GM13977 (cell line): ENCODE results near the gene COL4A2.

ENCODE experiments used
- DNase-seq: peaks from one replicate; pipeline ENCODE4 v3.0.0; 2012; ENCODE audit warnings: low spot score
- in situ Hi-C: fragments of 300-500 bp; cut with MboI; formaldehyde crosslinking; loops from one replicate; pipeline ENCODE4 v1.12.0; 2022; ENCODE audit warnings: low sequenced_read_pairs, low pct_unique_long_range_greater_than_20kb, mixed read lengths, inconsistent platforms; ENCODE audit not compliant: unreplicated experiment
- TF ChIP-seq, protein P1 (sequence below): IDR thresholded peaks from 2 replicates; pipeline ENCODE4 v1.5.1; 2012; ENCODE audit warnings: mild to moderate bottlenecking, control low read depth; ENCODE audit not compliant: insufficient read depth; ENCODE audit errors: extremely low read depth, missing control alignments

The COL4A2 gene

DNA sequence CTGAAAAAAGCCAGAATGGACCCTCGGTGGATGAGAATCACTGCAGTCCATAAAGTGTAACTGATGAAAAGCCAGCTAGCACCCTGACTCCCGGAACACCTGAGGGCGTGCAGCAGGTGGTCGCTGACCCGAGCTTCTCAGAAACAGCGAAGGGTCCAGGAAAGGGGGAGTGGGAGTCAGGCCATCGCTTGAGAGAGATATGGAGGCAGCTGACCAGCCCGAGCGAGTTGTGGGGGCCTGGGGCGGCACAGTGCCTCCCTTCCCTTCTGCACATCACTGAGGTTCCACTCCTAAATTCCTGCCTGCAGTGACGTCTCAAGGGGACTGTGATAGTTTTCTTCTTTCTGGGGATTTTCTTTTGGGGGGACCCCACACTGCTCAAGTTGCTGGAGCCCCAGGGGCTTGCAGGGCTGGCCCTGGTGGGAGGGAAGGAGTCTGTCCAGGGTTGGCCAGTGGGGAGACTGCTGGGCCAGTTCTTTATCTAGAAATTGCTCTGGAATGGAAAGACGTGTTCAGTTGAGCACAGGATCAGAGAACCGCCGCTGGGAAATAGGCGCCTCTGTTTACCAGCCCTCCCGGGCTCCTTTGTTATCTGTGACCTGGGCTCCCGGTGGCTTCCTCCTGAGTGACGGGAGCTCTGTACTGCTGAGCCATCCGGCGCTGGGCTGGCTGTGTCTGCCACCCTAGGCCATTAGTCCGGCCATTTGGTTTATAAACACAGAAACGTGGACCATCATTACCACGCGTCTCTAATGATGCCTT is 183.1 kb downstream of the COL4A2 start:
- no peak for DNase-seq
- TF ChIP-seq, protein P1, sequence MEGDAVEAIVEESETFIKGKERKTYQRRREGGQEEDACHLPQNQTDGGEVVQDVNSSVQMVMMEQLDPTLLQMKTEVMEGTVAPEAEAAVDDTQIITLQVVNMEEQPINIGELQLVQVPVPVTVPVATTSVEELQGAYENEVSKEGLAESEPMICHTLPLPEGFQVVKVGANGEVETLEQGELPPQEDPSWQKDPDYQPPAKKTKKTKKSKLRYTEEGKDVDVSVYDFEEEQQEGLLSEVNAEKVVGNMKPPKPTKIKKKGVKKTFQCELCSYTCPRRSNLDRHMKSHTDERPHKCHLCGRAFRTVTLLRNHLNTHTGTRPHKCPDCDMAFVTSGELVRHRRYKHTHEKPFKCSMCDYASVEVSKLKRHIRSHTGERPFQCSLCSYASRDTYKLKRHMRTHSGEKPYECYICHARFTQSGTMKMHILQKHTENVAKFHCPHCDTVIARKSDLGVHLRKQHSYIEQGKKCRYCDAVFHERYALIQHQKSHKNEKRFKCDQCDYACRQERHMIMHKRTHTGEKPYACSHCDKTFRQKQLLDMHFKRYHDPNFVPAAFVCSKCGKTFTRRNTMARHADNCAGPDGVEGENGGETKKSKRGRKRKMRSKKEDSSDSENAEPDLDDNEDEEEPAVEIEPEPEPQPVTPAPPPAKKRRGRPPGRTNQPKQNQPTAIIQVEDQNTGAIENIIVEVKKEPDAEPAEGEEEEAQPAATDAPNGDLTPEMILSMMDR, result no peak
- in situ Hi-C loops, result no loop called here

- in situ Hi-C loops, result no loop called here
- TF ChIP-seq, protein P1, result no peak
These were observed 185.0 kb downstream of the COL4A2 start for GRCh38 chr13:110491869-110492678.

DNA sequence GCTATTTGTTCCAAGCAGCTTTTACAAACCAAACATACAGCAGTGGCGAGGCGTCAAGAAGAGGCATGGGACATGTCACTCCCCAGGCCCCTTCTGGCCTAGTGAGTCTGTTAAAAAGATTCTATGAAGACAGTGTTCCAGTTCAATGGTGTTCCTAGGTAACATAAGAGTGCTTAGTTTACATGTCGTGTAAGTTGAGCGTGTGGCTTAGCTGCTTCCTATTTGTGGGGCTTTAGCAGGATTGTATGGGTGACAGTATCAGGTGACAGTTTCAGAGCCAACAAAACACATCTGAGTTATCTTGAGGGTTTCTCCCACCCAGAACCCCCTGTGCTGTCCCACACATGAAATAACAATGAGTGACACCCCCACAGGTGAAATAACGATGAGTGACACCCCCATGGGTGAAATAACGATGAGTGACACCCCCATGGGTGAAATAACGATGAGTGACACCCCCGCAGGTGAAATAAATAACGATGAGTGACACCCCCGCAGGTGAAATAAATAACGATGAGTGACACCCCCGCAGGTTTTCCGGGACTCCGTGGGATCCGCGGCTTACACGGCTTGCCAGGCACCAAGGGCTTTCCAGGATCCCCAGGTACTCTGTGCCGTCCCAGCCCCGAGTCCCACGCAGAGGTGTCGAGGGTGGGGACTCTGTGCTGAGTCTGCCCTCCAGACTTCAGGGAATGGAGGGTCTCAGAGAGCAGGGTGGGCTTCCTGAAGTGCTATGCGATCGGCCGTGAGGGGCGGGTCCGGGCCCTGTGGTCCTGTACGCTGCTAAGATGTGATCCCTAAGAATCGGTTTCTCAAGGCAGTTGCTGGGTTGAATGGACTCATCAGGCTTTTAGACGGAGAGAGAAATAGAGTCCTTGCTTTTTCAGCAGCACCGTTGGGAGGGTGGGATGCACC is 185.9 kb downstream of the COL4A2 start:
- in situ Hi-C loops, result no loop called here
- TF ChIP-seq, protein P1, result no peak
- no peak for DNase-seq

More at GRCh38 chr13:110491869-110492678, 185.0 kb downstream of the COL4A2 start:
- no peak for DNase-seq

DNA sequence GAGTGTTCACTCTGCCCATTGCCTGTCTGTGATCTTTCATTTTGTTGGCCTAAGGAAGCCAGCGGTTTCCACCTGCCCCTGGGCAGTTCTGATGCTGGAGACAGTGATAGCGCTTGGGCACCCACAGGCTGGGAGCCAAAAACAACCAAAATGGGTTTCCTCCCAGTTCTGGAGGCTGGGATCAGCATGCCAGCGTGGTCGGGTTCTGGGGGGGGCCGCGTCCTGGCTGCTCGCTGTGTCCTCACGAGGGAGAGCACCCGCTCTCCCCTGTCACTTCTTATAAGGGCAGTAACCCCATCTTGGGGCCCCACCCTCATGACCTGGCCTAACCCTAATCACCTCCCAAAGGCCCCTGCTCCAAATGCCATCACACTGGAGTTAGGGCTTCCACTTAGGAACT is 186.5 kb downstream of the COL4A2 start:
- TF ChIP-seq, protein P1, result no peak
- in situ Hi-C loops, result no loop called here
- no peak for DNase-seq

- in situ Hi-C loops, result no loop called here
- TF ChIP-seq, protein P1, result no peak
- no peak for DNase-seq
These were observed 188.3 kb downstream of the COL4A2 start for GRCh38 chr13:110495376-110495775.

- in situ Hi-C loops, result no loop called here
- TF ChIP-seq, protein P1, result no peak
- DNase-seq, result no peak
These were observed 188.8 kb downstream of the COL4A2 start for GRCh38 chr13:110495881-110496280.
